ENCODE measurements around the gene DYNC1I1.

GRCh38 chr7:95749044-95749443 lies 23.3 kb upstream of the DYNC1I1 start:
- TF ChIP-seq, protein P1, sequence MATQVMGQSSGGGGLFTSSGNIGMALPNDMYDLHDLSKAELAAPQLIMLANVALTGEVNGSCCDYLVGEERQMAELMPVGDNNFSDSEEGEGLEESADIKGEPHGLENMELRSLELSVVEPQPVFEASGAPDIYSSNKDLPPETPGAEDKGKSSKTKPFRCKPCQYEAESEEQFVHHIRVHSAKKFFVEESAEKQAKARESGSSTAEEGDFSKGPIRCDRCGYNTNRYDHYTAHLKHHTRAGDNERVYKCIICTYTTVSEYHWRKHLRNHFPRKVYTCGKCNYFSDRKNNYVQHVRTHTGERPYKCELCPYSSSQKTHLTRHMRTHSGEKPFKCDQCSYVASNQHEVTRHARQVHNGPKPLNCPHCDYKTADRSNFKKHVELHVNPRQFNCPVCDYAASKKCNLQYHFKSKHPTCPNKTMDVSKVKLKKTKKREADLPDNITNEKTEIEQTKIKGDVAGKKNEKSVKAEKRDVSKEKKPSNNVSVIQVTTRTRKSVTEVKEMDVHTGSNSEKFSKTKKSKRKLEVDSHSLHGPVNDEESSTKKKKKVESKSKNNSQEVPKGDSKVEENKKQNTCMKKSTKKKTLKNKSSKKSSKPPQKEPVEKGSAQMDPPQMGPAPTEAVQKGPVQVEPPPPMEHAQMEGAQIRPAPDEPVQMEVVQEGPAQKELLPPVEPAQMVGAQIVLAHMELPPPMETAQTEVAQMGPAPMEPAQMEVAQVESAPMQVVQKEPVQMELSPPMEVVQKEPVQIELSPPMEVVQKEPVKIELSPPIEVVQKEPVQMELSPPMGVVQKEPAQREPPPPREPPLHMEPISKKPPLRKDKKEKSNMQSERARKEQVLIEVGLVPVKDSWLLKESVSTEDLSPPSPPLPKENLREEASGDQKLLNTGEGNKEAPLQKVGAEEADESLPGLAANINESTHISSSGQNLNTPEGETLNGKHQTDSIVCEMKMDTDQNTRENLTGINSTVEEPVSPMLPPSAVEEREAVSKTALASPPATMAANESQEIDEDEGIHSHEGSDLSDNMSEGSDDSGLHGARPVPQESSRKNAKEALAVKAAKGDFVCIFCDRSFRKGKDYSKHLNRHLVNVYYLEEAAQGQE (IDR thresholded peaks at IDR 0.05): no peak
- TF ChIP-seq, protein P2, sequence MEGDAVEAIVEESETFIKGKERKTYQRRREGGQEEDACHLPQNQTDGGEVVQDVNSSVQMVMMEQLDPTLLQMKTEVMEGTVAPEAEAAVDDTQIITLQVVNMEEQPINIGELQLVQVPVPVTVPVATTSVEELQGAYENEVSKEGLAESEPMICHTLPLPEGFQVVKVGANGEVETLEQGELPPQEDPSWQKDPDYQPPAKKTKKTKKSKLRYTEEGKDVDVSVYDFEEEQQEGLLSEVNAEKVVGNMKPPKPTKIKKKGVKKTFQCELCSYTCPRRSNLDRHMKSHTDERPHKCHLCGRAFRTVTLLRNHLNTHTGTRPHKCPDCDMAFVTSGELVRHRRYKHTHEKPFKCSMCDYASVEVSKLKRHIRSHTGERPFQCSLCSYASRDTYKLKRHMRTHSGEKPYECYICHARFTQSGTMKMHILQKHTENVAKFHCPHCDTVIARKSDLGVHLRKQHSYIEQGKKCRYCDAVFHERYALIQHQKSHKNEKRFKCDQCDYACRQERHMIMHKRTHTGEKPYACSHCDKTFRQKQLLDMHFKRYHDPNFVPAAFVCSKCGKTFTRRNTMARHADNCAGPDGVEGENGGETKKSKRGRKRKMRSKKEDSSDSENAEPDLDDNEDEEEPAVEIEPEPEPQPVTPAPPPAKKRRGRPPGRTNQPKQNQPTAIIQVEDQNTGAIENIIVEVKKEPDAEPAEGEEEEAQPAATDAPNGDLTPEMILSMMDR (IDR thresholded peaks at IDR 0.05; ENCODE audit: low read depth, low read length, missing input control): no peak
- TF ChIP-seq YY1 (IDR thresholded peaks at IDR 0.05) (no peak), EGR1 (IDR thresholded peaks at IDR 0.05; ENCODE audit: low read depth in 2 of 2) (no peak), GABPA (IDR thresholded peaks at IDR 0.05 in 1 of 2, conservative IDR thresholded peaks at IDR 0.05 in 1 of 2) (no peak), MAX (IDR thresholded peaks at IDR 0.05) (no peak), JUND (IDR thresholded peaks at IDR 0.05) (no peak), RAD21 (IDR thresholded peaks at IDR 0.05) (no peak), HNF4A (conservative IDR thresholded peaks at IDR 0.05) (peak in 1 of 2 donors; percentile 7), FOXA1 (IDR thresholded peaks at IDR 0.05) (no peak), SP1 (IDR thresholded peaks at IDR 0.05) (no peak), HNF4G (IDR thresholded peaks at IDR 0.05) (no peak)
- TF ChIP-seq, protein P3, sequence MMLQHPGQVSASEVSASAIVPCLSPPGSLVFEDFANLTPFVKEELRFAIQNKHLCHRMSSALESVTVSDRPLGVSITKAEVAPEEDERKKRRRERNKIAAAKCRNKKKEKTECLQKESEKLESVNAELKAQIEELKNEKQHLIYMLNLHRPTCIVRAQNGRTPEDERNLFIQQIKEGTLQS (IDR thresholded peaks at IDR 0.05): no peak
